Loucy (cell line): ENCODE measurements around the gene NEU4.

Source experiments
- H2AFZ ChIP-seq: fragments of 200-600 bp; sonication (generic); 2 replicates; pipeline ENCODE4 v1.6.0; 2016; ENCODE audit warnings: antibody characterized with exemption, mild to moderate bottlenecking, low read length, moderate library complexity
- H3F3A ChIP-seq: fragments of 200-600 bp; 2 replicates; pipeline ENCODE4 v1.6.0; 2016; ENCODE audit warnings: antibody characterized with exemption, low read depth, mild to moderate bottlenecking
- H3K27me3 ChIP-seq: fragments of 200-600 bp; sonication (generic); 2 replicates; pipeline ENCODE4 v1.6.1; 2014; ENCODE audit warnings: low read length, mild to moderate bottlenecking; ENCODE audit not compliant: insufficient read depth, poor library complexity, severe bottlenecking
- H3K36me3 ChIP-seq: fragments of 200-600 bp; sonication (generic); 2 replicates; pipeline ENCODE4 v1.6.1; 2016; ENCODE audit warnings: low read length; ENCODE audit not compliant: insufficient read depth
- H3K4me1 ChIP-seq: fragments of 200-600 bp; sonication (generic); 2 replicates; pipeline ENCODE4 v1.5.1; 2014; ENCODE audit warnings: low read length, mild to moderate bottlenecking; ENCODE audit not compliant: insufficient read depth, poor library complexity, severe bottlenecking
- H3K4me2 ChIP-seq: fragments of 200-600 bp; sonication (generic); 2 replicates; pipeline ENCODE4 v1.6.0; 2014; ENCODE audit warnings: antibody characterized with exemption, low read length, low read depth, mild to moderate bottlenecking; ENCODE audit not compliant: poor library complexity, severe bottlenecking
- H3K4me3 ChIP-seq: fragments of 200-600 bp; sonication (generic); 2 replicates; pipeline ENCODE4 v1.5.1; 2014; ENCODE audit warnings: low read length, mild to moderate bottlenecking, mixed read lengths; ENCODE audit not compliant: poor library complexity, severe bottlenecking
- H3K79me2 ChIP-seq: fragments of 200-600 bp; sonication (generic); 2 replicates; pipeline ENCODE4 v1.6.1; 2014; ENCODE audit warnings: low read length; ENCODE audit not compliant: insufficient read depth
- H3K9ac ChIP-seq: fragments of 200-600 bp; sonication (generic); 2 replicates; pipeline ENCODE4 v1.6.0; 2014; ENCODE audit warnings: mild to moderate bottlenecking, low read depth, low read length, moderate library complexity; ENCODE audit not compliant: poor library complexity, severe bottlenecking
- H3K9me2 ChIP-seq: fragments of 200-600 bp; sonication (generic); replicated peaks from 2 replicates; pipeline ENCODE4 v1.6.1; 2016; ENCODE audit warnings: low read depth, low read length, mixed read lengths
- H3K9me3 ChIP-seq: fragments of 200-600 bp; sonication (generic); 2 replicates; pipeline ENCODE4 v1.6.1; 2014; ENCODE audit warnings: mild to moderate bottlenecking, antibody characterized with exemption, low read length, low read depth; ENCODE audit not compliant: insufficient read depth
- H4K20me1 ChIP-seq: fragments of 200-600 bp; sonication (generic); 2 replicates; pipeline ENCODE4 v1.6.0; 2014; ENCODE audit warnings: antibody characterized with exemption, low read length, mild to moderate bottlenecking; ENCODE audit not compliant: insufficient read depth, poor library complexity, severe bottlenecking
- EZH2phosphoT487 ChIP-seq: fragments of 200-600 bp; IDR thresholded peaks from 2 replicates; pipeline ENCODE4 v1.6.1; 2018; ENCODE audit warnings: antibody characterized with exemption, mild to moderate bottlenecking, moderate library complexity, borderline replicate concordance
- TF ChIP-seq, protein P1 (sequence below): fragments of 200-600 bp; sonication (generic); conservative IDR thresholded peaks from 2 replicates; pipeline ENCODE4 v1.5.1; 2014; ENCODE audit warnings: mild to moderate bottlenecking, antibody characterized with exemption, low read length

NEU4 gene

DNA sequence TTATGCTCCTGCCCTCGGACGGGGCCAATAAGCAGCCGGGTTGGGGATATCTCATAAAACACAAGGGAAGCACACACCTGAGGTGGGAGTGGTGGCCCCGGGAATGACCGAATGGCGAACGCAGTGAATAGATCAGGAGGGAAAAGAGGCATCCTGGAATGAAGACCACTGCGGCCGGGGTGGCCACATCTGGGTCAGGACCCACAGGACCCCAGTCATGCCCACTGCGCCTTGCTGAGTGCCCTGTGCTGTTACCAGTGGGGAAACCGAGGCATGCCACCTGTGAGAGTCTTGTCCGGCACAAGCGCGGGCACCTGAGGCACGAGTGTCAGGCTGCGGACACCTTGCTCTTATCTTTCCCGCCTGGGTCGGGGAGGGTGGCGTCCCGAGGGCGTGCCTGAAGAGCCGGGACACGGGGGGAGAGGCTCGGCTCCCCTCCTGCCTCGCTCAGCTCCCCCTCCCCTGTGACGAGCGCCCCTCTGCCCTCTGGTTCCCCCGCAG is 48.1 kb downstream of the NEU4 start:
- no peaks in the 10 kb centered on the region for H4K20me1 ChIP-seq
- no peak overlapping the region for H3K4me2 ChIP-seq
- no peak overlapping the region for H3K4me3 ChIP-seq
- H3K4me1 ChIP-seq, result peaks cover 21% of the 10 kb centered on the region
- no peaks in the 10 kb centered on the region for H3F3A ChIP-seq
- no peak overlapping the region for H3K9ac ChIP-seq
- no peaks in the 10 kb centered on the region for H3K9me2 ChIP-seq
- no peaks in the 10 kb centered on the region for H3K36me3 ChIP-seq
- no peaks in the 10 kb centered on the region for H3K27me3 ChIP-seq
- TF ChIP-seq EZH2phosphoT487, result no peak
- TF ChIP-seq, protein P1, sequence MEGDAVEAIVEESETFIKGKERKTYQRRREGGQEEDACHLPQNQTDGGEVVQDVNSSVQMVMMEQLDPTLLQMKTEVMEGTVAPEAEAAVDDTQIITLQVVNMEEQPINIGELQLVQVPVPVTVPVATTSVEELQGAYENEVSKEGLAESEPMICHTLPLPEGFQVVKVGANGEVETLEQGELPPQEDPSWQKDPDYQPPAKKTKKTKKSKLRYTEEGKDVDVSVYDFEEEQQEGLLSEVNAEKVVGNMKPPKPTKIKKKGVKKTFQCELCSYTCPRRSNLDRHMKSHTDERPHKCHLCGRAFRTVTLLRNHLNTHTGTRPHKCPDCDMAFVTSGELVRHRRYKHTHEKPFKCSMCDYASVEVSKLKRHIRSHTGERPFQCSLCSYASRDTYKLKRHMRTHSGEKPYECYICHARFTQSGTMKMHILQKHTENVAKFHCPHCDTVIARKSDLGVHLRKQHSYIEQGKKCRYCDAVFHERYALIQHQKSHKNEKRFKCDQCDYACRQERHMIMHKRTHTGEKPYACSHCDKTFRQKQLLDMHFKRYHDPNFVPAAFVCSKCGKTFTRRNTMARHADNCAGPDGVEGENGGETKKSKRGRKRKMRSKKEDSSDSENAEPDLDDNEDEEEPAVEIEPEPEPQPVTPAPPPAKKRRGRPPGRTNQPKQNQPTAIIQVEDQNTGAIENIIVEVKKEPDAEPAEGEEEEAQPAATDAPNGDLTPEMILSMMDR, result no peak
- H3K9me3 ChIP-seq, result no peaks in the 10 kb centered on the region
- H2AFZ ChIP-seq, result no peak overlapping the region
- H3K79me2 ChIP-seq, result no peaks in the 10 kb centered on the region

DNA sequence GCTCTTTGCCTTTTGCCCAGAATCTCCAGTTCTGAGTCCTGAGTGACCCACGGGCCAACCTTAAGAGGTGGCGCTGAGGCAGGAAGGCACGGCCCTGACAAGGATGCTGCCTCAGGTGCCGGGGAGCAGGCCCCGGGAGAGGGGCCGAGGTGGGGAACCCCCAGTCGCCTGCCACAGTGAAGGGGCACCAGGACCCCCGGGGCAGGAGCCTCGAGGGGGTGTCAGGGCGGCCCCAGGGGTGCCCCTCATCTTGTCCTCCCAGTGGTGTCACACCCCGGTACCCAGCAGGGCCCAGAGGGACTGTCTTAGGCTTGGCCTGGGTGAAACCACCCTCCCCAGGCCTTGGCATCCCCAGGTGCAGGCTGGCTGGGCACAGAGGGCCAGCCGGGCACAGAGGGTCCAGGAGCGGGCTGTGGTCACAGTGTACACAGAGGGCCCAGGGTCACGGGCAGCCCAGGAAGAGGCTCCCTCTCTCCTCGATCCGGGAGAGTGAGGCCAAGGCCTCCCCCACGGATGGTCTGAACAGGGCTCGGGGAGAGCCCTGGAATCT is 48.7 kb downstream of the NEU4 start:
- Histone ChIP-seq H3F3A (no peaks in the 10 kb centered on the region), H3K79me2 (no peaks in the 10 kb centered on the region), H3K4me3 (no peak overlapping the region), H3K36me3 (no peaks in the 10 kb centered on the region), H2AFZ (no peak overlapping the region), H3K27me3 (no peaks in the 10 kb centered on the region), H4K20me1 (no peaks in the 10 kb centered on the region), H3K9me3 (no peaks in the 10 kb centered on the region), H3K4me2 (no peak overlapping the region), H3K9ac (no peak overlapping the region), H3K9me2 (no peaks in the 10 kb centered on the region), H3K4me1 (peaks cover 27% of the 10 kb centered on the region)
- TF ChIP-seq, protein P1, result no peak
- no peak for TF ChIP-seq EZH2phosphoT487

DNA sequence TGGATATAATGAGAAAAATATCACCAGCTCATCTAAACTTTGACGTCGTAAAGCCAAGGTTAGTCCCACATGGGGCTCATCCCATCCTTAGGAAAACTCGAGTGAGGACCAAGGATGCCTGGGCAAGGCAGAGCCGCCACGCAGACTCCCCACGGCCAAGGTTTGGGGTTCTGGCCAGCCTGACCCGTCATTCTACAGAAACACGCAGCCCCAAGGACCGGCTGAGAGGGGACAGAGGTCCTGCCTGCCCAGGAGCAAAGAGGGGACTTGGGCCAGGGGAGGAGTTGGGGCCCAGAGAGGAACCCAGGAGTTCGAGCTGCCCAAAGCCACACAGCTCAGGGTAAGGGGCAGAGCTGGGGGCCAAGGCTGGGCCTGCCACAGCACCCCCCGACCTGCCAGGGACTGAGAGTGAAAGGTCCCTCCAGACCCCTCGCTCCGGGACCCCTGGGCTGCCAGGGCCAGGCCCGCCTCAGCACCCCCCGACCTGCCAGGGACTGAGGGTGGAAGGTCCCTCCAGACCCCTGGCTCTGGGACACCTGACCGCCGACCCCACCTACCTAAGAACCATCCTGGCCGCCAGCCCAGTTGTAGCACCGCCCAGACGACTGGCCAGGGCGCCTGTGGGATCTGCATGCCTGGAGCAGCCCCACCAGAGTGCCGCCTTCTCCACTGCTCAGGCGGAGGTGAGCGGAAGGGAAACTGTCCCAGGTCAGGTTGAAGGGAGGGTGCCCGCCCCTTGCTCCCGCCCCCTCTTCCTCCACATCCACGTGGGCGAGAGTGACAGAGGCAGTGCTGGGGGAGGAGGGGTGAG is 49.4 kb downstream of the NEU4 start, which contains the start of gene PDCD1:
PDCD1 (minus strand) TSS at position 689 of the 811 bp plus-strand sequence; CDS start at position 633, 56 bp downstream.
- Histone ChIP-seq H3K4me2 (no peak within 1 kb of the TSS), H4K20me1 (no peaks in the 10 kb centered on the region), H3K79me2 (no peaks in the 10 kb centered on the region), H3F3A (no peaks in the 10 kb centered on the region), H2AFZ (no peak within 1 kb of the TSS), H3K9me3 (no peaks in the 10 kb centered on the region), H3K4me1 (peaks cover 34% of the 10 kb centered on the region), H3K27me3 (no peaks in the 10 kb centered on the region), H3K9ac (no peak within 1 kb of the TSS), H3K9me2 (no peaks in the 10 kb centered on the region), H3K36me3 (no peaks in the 10 kb centered on the region), H3K4me3 (no peak within 1 kb of the TSS)
- TF ChIP-seq, protein P1, result no peak
- no peak for TF ChIP-seq EZH2phosphoT487
